DMS153 (cell line): Measurements from ENCODE around the gene GMDS.
A peak's percentile ranks its signal among the peaks of the same experiment; 100 is the strongest.
"Not testable (repeated sequence)": the region's sequence is repeated elsewhere in the genome, so short reads cannot be mapped to it uniquely, and the experiment has no call there.

Experiments
- DNase-seq: peaks from one replicate; lab custom pipeline; 2025; lab: John Stamatoyannopoulos, UW

GMDS gene

GRCh38 chr6:1770968-1771723, 474.3 kb downstream of the GMDS start:
- DNase-seq, result peak; percentile 71

GRCh38 chr6:1770435-1770843, 475.0 kb downstream of the GMDS start:
- DNase-seq, result no peak

- no peak for DNase-seq
These were observed 477.7 kb downstream of the GMDS start for GRCh38 chr6:1767481-1768246.

- DNase-seq, result no peak
These were observed 478.8 kb downstream of the GMDS start for GRCh38 chr6:1766654-1767053.

- DNase-seq, result no peak
These were observed 480.1 kb downstream of the GMDS start for GRCh38 chr6:1765160-1765903.

GRCh38 chr6:1764397-1764987, 480.9 kb downstream of the GMDS start:
- no peak for DNase-seq

GRCh38 chr6:1763404-1763803, 482.0 kb downstream of the GMDS start:
- DNase-seq, result no peak

GRCh38 chr6:1762203-1762602, 483.2 kb downstream of the GMDS start:
- DNase-seq, result no peak

GRCh38 chr6:1761477-1761877, 483.9 kb downstream of the GMDS start:
- DNase-seq, result peak; percentile 1

- DNase-seq, result no peak
These were observed 484.5 kb downstream of the GMDS start for GRCh38 chr6:1760876-1761275.

- DNase-seq, result no peak
These were observed 485.5 kb downstream of the GMDS start for GRCh38 chr6:1759870-1760269.

GRCh38 chr6:1758076-1758679, 487.2 kb downstream of the GMDS start:
- no peak for DNase-seq

- peak; percentile 94 for DNase-seq
These were observed 488.3 kb downstream of the GMDS start for GRCh38 chr6:1757131-1757530.

GRCh38 chr6:1756472-1757129, 488.8 kb downstream of the GMDS start:
- peak; percentile 74 for DNase-seq

GRCh38 chr6:1751063-1751462, 494.3 kb downstream of the GMDS start:
- not testable (repeated sequence) for DNase-seq

- no peak for DNase-seq
These were observed 496.4 kb downstream of the GMDS start for GRCh38 chr6:1749041-1749440.

GRCh38 chr6:1747531-1747930, 497.9 kb downstream of the GMDS start:
- DNase-seq, result no peak

GRCh38 chr6:1747003-1747402, 498.4 kb downstream of the GMDS start:
- no peak for DNase-seq

- no peak for DNase-seq
These were observed 499.6 kb downstream of the GMDS start for GRCh38 chr6:1745814-1746213.

GRCh38 chr6:1744543-1744942, 500.9 kb downstream of the GMDS start:
- no peak for DNase-seq

- no peak for DNase-seq
These were observed 505.7 kb downstream of the GMDS start for GRCh38 chr6:1739680-1740079.
